CD4-positive, alpha-beta T cell (primary cell): ENCODE results near the gene COL4A6. TPM values are rescaled to one million over a fixed set of nuclear protein-coding genes. Genes with fewer than 3 reads are reported as not detected.

Experiments
- ATAC-seq: fragments of 200-7000 bp; cut with Tn5 transposase; one replicate; pipeline ENCODE4 v1.10.0; 2022; ENCODE audit warnings: mild to moderate bottlenecking; ENCODE audit not compliant: poor library complexity
- CTCF ChIA-PET: fragments of 350-600 bp; sonication (Branson Sonifier 250); formaldehyde crosslinking; loops from one replicate; lab custom pipeline; 2021; ENCODE audit warnings: antibody characterized with exemption, inconsistent platforms; lab: Charles Lee
- POLR2A ChIA-PET: fragments of 350-600 bp; sonication (Branson Sonifier 250); formaldehyde crosslinking; loops from one replicate; lab custom pipeline; 2021; ENCODE audit warnings: antibody characterized with exemption, inconsistent platforms; lab: Charles Lee
- DNase-seq, 14 experiments: peaks; one replicate each; pipeline ENCODE4 v3.0.0-alpha.2; 2013 to 2020; ENCODE audit warnings: mixed read lengths in 2 of 14
- H3K27ac ChIP-seq, 2 donors: one replicate each; pipeline versions ENCODE4 v1.5.1 to v1.7.0; 2013; ENCODE audit warnings: low read length in 2 of 2, low read depth in 1 of 2, mild to moderate bottlenecking in 1 of 2
- H3K27me3 ChIP-seq, 2 experiments: 1 replicate in 1 of 2; 2 replicates in 1 of 2; pipeline versions ENCODE4 v1.6.1 to v1.7.0; 2013; ENCODE audit warnings: low read length in 2 of 2, control low read depth in 1 of 2, mild to moderate bottlenecking in 1 of 2, moderate library complexity in 1 of 2; ENCODE audit not compliant: insufficient read depth in 2 of 2, control insufficient read depth in 1 of 2
- H3K36me3 ChIP-seq: one replicate; pipeline ENCODE4 v1.6.1; 2013; ENCODE audit warnings: low read length, control low read depth; ENCODE audit not compliant: insufficient read depth
- H3K4me1 ChIP-seq: one replicate; pipeline ENCODE4 v1.6.1; 2013; ENCODE audit warnings: low read length, control low read depth; ENCODE audit not compliant: insufficient read depth
- H3K4me3 ChIP-seq: one replicate; pipeline ENCODE4 v1.5.1; 2013; ENCODE audit warnings: mild to moderate bottlenecking, low read length, moderate library complexity
- H3K9me3 ChIP-seq, 2 experiments: 1 replicate in 1 of 2; 2 replicates in 1 of 2; pipeline versions ENCODE4 v1.6.1 to v1.7.0; 2013; ENCODE audit warnings: low read length in 2 of 2, mild to moderate bottlenecking in 2 of 2, control low read depth in 1 of 2, moderate library complexity in 1 of 2; ENCODE audit not compliant: control insufficient read depth in 1 of 2, insufficient read depth in 1 of 2
- H3K27ac Mint-ChIP-seq: one replicate; pipeline ENCODE4 v1.8.0; 2020; ENCODE audit warnings: mixed read lengths
- H3K27me3 Mint-ChIP-seq: one replicate; pipeline ENCODE4 v1.8.0; 2021; ENCODE audit warnings: mixed read lengths
- H3K36me3 Mint-ChIP-seq: one replicate; pipeline ENCODE4 v1.8.0; 2021; ENCODE audit warnings: low read depth, mixed read lengths
- H3K4me1 Mint-ChIP-seq: one replicate; pipeline ENCODE4 v1.8.0; 2021; ENCODE audit warnings: low read depth, mixed read lengths
- H3K4me3 Mint-ChIP-seq: one replicate; pipeline ENCODE4 v1.8.0; 2020; ENCODE audit warnings: mild to moderate bottlenecking, mixed read lengths
- H3K9me3 Mint-ChIP-seq: one replicate; pipeline ENCODE4 v1.8.0; 2020; ENCODE audit warnings: mixed read lengths
- CTCF ChIP-seq: fragments of 200-600 bp; IDR thresholded peaks from one replicate; pipeline ENCODE4 v1.8.0; 2022; ENCODE audit warnings: antibody characterized with exemption, mild to moderate bottlenecking
- intact Hi-C, 2 experiments: fragments of 100-400 bp; cut with DNase I in 1 of 2; cut with micrococcal nuclease in 1 of 2; formaldehyde crosslinking; loops; one replicate each; pipeline versions ENCODE4 v1.15.1 to v1.9.0; 2023 to 2025; cut with DNase I, micrococcal nuclease
- total RNA-seq, 174 experiments: library from RNA in 2 of 174; stranded (reverse) in 2 of 174; gene quantifications; one replicate each; pipeline ENCODE4 v1.2.3 and lab custom pipeline; 2021 to 2026

The COL4A6 gene
- total RNA-seq, 2 experiments from 2014 or later = not detected

- Histone ChIP-seq H3K4me3 (no peak overlapping the region), H3K36me3 (no peaks in the 10 kb centered on the region), H3K27me3 (no peaks in the 10 kb centered on the region), H3K27ac (no peak overlapping the region), H3K9me3 (no peaks in the 10 kb centered on the region), H3K4me1 (no peaks in the 10 kb centered on the region)
- DNase-seq = no peak
- Mint-ChIP-seq H3K4me1 (peaks cover 5% of the 10 kb centered on the region), H3K27me3 (no peaks in the 10 kb centered on the region), H3K27ac (no peak overlapping the region), H3K4me3 (no peak overlapping the region), H3K9me3 (no peaks in the 10 kb centered on the region), H3K36me3 (no peaks in the 10 kb centered on the region)
- CTCF ChIA-PET = no interaction called here
- POLR2A ChIA-PET = no interaction called here
- TF ChIP-seq CTCF = no peak
- intact Hi-C loops = no loop called here
- no peak for ATAC-seq
Measured at GRCh38 chrX:108223585-108223984, 214.6 kb downstream of the COL4A6 start.

- ATAC-seq (no peak), DNase-seq (no peak)
- POLR2A ChIA-PET = no interaction called here
- no peak overlapping the region for H3K27ac Mint-ChIP-seq
- intact Hi-C loops = no loop called here
- Histone ChIP-seq H3K36me3 (no peaks in the 10 kb centered on the region), H3K27ac (no peak overlapping the region), H3K27me3 (no peaks in the 10 kb centered on the region), H3K4me1 (no peaks in the 10 kb centered on the region), H3K9me3 (no peaks in the 10 kb centered on the region), H3K4me3 (no peak overlapping the region)
- H3K4me3 Mint-ChIP-seq = no peak overlapping the region
- no peaks in the 10 kb centered on the region for H3K27me3 Mint-ChIP-seq
- H3K36me3 Mint-ChIP-seq = no peaks in the 10 kb centered on the region
- H3K9me3 Mint-ChIP-seq = no peaks in the 10 kb centered on the region
- peaks cover 5% of the 10 kb centered on the region for H3K4me1 Mint-ChIP-seq
- no peak for TF ChIP-seq CTCF
- CTCF ChIA-PET = no interaction called here
Measured at GRCh38 chrX:108221301-108221864, 216.8 kb downstream of the COL4A6 start.

- ATAC-seq = no peak
- intact Hi-C loops = no loop called here
- no peak overlapping the region for H3K27ac Mint-ChIP-seq
Measured at GRCh38 chrX:108219949-108220601, 218.1 kb downstream of the COL4A6 start.

More at GRCh38 chrX:108219949-108220601, 218.1 kb downstream of the COL4A6 start:
- no peak for DNase-seq
- ChIA-PET POLR2A (no interaction called here), CTCF (no interaction called here)
- H3K4me3 ChIP-seq = no peak overlapping the region
- H3K4me1 Mint-ChIP-seq = peaks cover 5% of the 10 kb centered on the region
- no peaks in the 10 kb centered on the region for H3K4me1 ChIP-seq
- H3K27me3 ChIP-seq = no peaks in the 10 kb centered on the region
- no peaks in the 10 kb centered on the region for H3K9me3 Mint-ChIP-seq
- no peak overlapping the region for H3K27ac ChIP-seq
- H3K36me3 Mint-ChIP-seq = no peaks in the 10 kb centered on the region
- no peaks in the 10 kb centered on the region for H3K36me3 ChIP-seq
- no peak for TF ChIP-seq CTCF
- no peak overlapping the region for H3K4me3 Mint-ChIP-seq
- H3K27me3 Mint-ChIP-seq = no peaks in the 10 kb centered on the region
- H3K9me3 ChIP-seq = no peaks in the 10 kb centered on the region
